Fibroblast of lung (primary cell): ENCODE measurements around the gene DCDC2. TPM values are rescaled to one million over a fixed set of nuclear protein-coding genes. Genes with fewer than 3 reads are reported as not detected.

ENCODE experiments used
- DNase-seq, 2 donors: peaks; one replicate each; pipeline versions ENCODE4 v3.0.0 to v3.0.0-alpha.2; 2010; ENCODE audit warnings: low read depth in 2 of 2
- H2AFZ ChIP-seq: 2 replicates; pipeline ENCODE4 v1.5.1; 2012; ENCODE audit warnings: low read length, control low read depth, inconsistent platforms
- H3K27ac ChIP-seq: 2 replicates; pipeline ENCODE4 v1.5.1; 2011; ENCODE audit warnings: low read length, control low read depth; ENCODE audit not compliant: insufficient read depth
- H3K27me3 ChIP-seq: 2 replicates; pipeline ENCODE4 v1.5.1; 2011; ENCODE audit warnings: mild to moderate bottlenecking, low read length; ENCODE audit not compliant: control insufficient read depth, insufficient read depth
- H3K36me3 ChIP-seq: 2 replicates; pipeline ENCODE4 v1.5.1; 2011; ENCODE audit warnings: low read length; ENCODE audit not compliant: control insufficient read depth, insufficient read depth
- H3K4me1 ChIP-seq: 2 replicates; pipeline ENCODE4 v1.5.1; 2011; ENCODE audit warnings: low read length; ENCODE audit not compliant: control insufficient read depth, insufficient read depth; ENCODE audit errors: extremely low read depth
- H3K4me2 ChIP-seq: 2 replicates; pipeline ENCODE4 v1.5.1; 2011; ENCODE audit warnings: low read length, control low read depth; ENCODE audit not compliant: insufficient read depth; ENCODE audit errors: extremely low read depth
- H3K4me3 ChIP-seq, 4 experiments: fragments of 200-600 bp in 1 of 4; sonication (generic) in 1 of 4; replicated peaks in 1 of 4; 2 replicates each; pipeline ENCODE4 v1.5.1; 2011 to 2016; ENCODE audit warnings: low read length in 4 of 4, low read depth in 3 of 4, mild to moderate bottlenecking in 3 of 4, control low read depth in 2 of 4, inconsistent platforms in 1 of 4, mixed read lengths in 1 of 4; ENCODE audit not compliant: insufficient read depth in 1 of 4; ENCODE audit errors: control extremely low read depth in 1 of 4
- H3K79me2 ChIP-seq: 2 replicates; pipeline ENCODE4 v1.5.1; 2012; ENCODE audit warnings: mild to moderate bottlenecking, low read length, inconsistent platforms; ENCODE audit not compliant: control insufficient read depth, insufficient read depth
- H3K9ac ChIP-seq: 2 replicates; pipeline ENCODE4 v1.5.1; 2011; ENCODE audit warnings: mild to moderate bottlenecking, low read length, control low read depth; ENCODE audit not compliant: insufficient read depth
- H3K9me3 ChIP-seq: 2 replicates; pipeline ENCODE4 v1.5.1; 2012; ENCODE audit warnings: low read depth, low read length; ENCODE audit not compliant: control insufficient read depth, insufficient read depth
- H4K20me1 ChIP-seq: 2 replicates; pipeline ENCODE4 v1.5.1; 2011; ENCODE audit warnings: low read length; ENCODE audit not compliant: control insufficient read depth, insufficient read depth; ENCODE audit errors: extremely low read depth
- CTCF ChIP-seq, 2 donors: IDR thresholded peaks in 1 of 2; conservative IDR thresholded peaks in 1 of 2; 1 replicate in 1 of 2; 2 replicates in 1 of 2; pipeline ENCODE4 v1.5.1; 2011 to 2012; ENCODE audit warnings: low read length in 2 of 2, control low read depth in 1 of 2, inconsistent platforms in 1 of 2, low read depth in 1 of 2, mild to moderate bottlenecking in 1 of 2
- EZH2 ChIP-seq: IDR thresholded peaks from 2 replicates; pipeline ENCODE4 v1.5.1; 2012; ENCODE audit warnings: low read length, control low read depth, mild to moderate bottlenecking; ENCODE audit errors: missing control alignments
- polyA plus RNA-seq, 2 donors: library from polyadenylated mRNA; depleted of rRNA in 1 of 2; stranded (reverse) in 1 of 2; unstranded in 1 of 2; fragments of >200 nt; gene quantifications; 2 replicates each; pipeline ENCODE4 v1.2.1, GENCODE V29; 2011 to 2012; ENCODE audit warnings: missing spikeins in 1 of 2
- total RNA-seq: library from RNA; depleted of rRNA; stranded (reverse); fragments of >200 nt; gene quantifications from 2 replicates; pipeline ENCODE4 v1.2.1, GENCODE V29; 2014

The DCDC2 gene
- total and polyA plus RNA-seq, 2 donors (not counting 1 experiment from before 2014, with no cell fraction given): 0.01 TPM; not detected in 1

GRCh38 chr6:24334285-24334684 lies 23.6 kb downstream of the DCDC2 start:
- Histone ChIP-seq H3K79me2 (no peaks in the 10 kb centered on the region), H3K27ac (no peak overlapping the region), H4K20me1 (no peaks in the 10 kb centered on the region), H3K9me3 (no peaks in the 10 kb centered on the region), H3K36me3 (no peaks in the 10 kb centered on the region), H2AFZ (no peak overlapping the region), H3K9ac (no peak overlapping the region), H3K4me1 (no peaks in the 10 kb centered on the region), H3K27me3 (no peaks in the 10 kb centered on the region), H3K4me3 (no peak overlapping the region), H3K4me2 (no peak overlapping the region)
- no peak for DNase-seq
- TF ChIP-seq EZH2: no peak
- no peak for TF ChIP-seq CTCF (conservative IDR thresholded peaks at IDR 0.05 in 1 of 2, IDR thresholded peaks at IDR 0.05 in 1 of 2; ENCODE audit: low read depth in 1 of 2, low read length in 2 of 2)

- Histone ChIP-seq H2AFZ (no peak overlapping the region), H3K4me3 (no peak overlapping the region), H3K4me2 (no peak overlapping the region), H3K27me3 (no peaks in the 10 kb centered on the region), H3K4me1 (no peaks in the 10 kb centered on the region), H4K20me1 (no peaks in the 10 kb centered on the region), H3K27ac (no peak overlapping the region), H3K36me3 (no peaks in the 10 kb centered on the region), H3K9me3 (no peaks in the 10 kb centered on the region), H3K79me2 (no peaks in the 10 kb centered on the region), H3K9ac (no peak overlapping the region)
- DNase-seq: peak in 1 of 2 donors; percentile 95
- TF ChIP-seq CTCF (conservative IDR thresholded peaks at IDR 0.05 in 1 of 2, IDR thresholded peaks at IDR 0.05 in 1 of 2; ENCODE audit: low read depth in 1 of 2, low read length in 2 of 2) (no peak), EZH2 (no peak)
Observed at GRCh38 chr6:24332317-24332716, 25.5 kb downstream of the DCDC2 start.

GRCh38 chr6:24330137-24330732 lies 27.6 kb downstream of the DCDC2 start:
- Histone ChIP-seq H3K9ac (no peak overlapping the region), H2AFZ (no peak overlapping the region), H3K4me2 (no peak overlapping the region), H3K36me3 (no peaks in the 10 kb centered on the region), H3K9me3 (no peaks in the 10 kb centered on the region), H3K27ac (no peak overlapping the region), H3K27me3 (no peaks in the 10 kb centered on the region), H4K20me1 (no peaks in the 10 kb centered on the region), H3K4me3 (no peak overlapping the region), H3K4me1 (no peaks in the 10 kb centered on the region), H3K79me2 (no peaks in the 10 kb centered on the region)
- peak in 1 of 2 donors; percentile 55 for DNase-seq
- no peak for TF ChIP-seq EZH2
- no peak for TF ChIP-seq CTCF (conservative IDR thresholded peaks at IDR 0.05 in 1 of 2, IDR thresholded peaks at IDR 0.05 in 1 of 2; ENCODE audit: low read depth in 1 of 2, low read length in 2 of 2)
